Neuronal stem cell (in vitro differentiated cells): ENCODE data around the gene UBL3.

ENCODE experiments used
- DNase-seq: peaks from one replicate; pipeline ENCODE4 v3.0.0-alpha.2; 2013; ENCODE audit warnings: low spot score
- H2AFZ ChIP-seq: one replicate; pipeline ENCODE4 v1.6.1; 2013; ENCODE audit warnings: mild to moderate bottlenecking, low read length, inconsistent platforms
- H2AK5ac ChIP-seq: 2 replicates; pipeline ENCODE4 v1.6.1; 2013; ENCODE audit warnings: low read depth, mild to moderate bottlenecking, inconsistent platforms, low read length, moderate library complexity, mixed read lengths
- H2BK120ac ChIP-seq: 2 replicates; pipeline ENCODE4 v1.6.1; 2013; ENCODE audit warnings: low read depth, mild to moderate bottlenecking, inconsistent platforms, low read length, moderate library complexity, mixed read lengths
- H2BK12ac ChIP-seq: one replicate; pipeline ENCODE4 v1.6.1; 2013; ENCODE audit warnings: low read length, inconsistent platforms
- H2BK15ac ChIP-seq: 2 replicates; pipeline ENCODE4 v1.6.1; 2013; ENCODE audit warnings: mild to moderate bottlenecking, low read length, inconsistent platforms, mixed read lengths
- H2BK5ac ChIP-seq: one replicate; pipeline ENCODE4 v1.6.1; 2013; ENCODE audit warnings: inconsistent platforms, mild to moderate bottlenecking, low read length, moderate library complexity
- H3K14ac ChIP-seq: one replicate; pipeline ENCODE4 v1.6.1; 2013; ENCODE audit warnings: low read length, inconsistent platforms
- H3K18ac ChIP-seq: 2 replicates; pipeline ENCODE4 v1.6.1; 2013; ENCODE audit warnings: low read length, inconsistent platforms
- H3K23ac ChIP-seq: 2 replicates; pipeline ENCODE4 v1.6.1; 2013; ENCODE audit warnings: low read depth, mild to moderate bottlenecking, mixed read lengths, low read length, inconsistent platforms; ENCODE audit not compliant: poor library complexity
- H3K27ac ChIP-seq: replicated peaks from 3 replicates; pipeline ENCODE4 v1.5.1; 2013; ENCODE audit warnings: low read length, inconsistent platforms
- H3K27me3 ChIP-seq, 3 experiments: 2 replicates each; pipeline ENCODE4 v1.6.1; 2013; ENCODE audit warnings: low read length in 3 of 3, mild to moderate bottlenecking in 2 of 3, inconsistent platforms in 1 of 3, low read depth in 1 of 3, mixed read lengths in 1 of 3, moderate library complexity in 1 of 3; ENCODE audit not compliant: control insufficient read depth in 3 of 3, insufficient read depth in 3 of 3
- H3K36me3 ChIP-seq, 2 donors: replicated peaks in 1 of 2; 2 replicates each; pipeline ENCODE4 v1.6.1; 2013; ENCODE audit warnings: low read length in 2 of 2; ENCODE audit not compliant: control insufficient read depth in 2 of 2, insufficient read depth in 2 of 2
- H3K4ac ChIP-seq: 2 replicates; pipeline ENCODE4 v1.6.1; 2013; ENCODE audit warnings: inconsistent platforms, mild to moderate bottlenecking, low read length, moderate library complexity
- H3K4me1 ChIP-seq, 2 donors: 1 replicate in 1 of 2; 2 replicates in 1 of 2; pipeline ENCODE4 v1.6.1; 2013; ENCODE audit warnings: low read length in 2 of 2, low read depth in 1 of 2; ENCODE audit not compliant: control insufficient read depth in 2 of 2, insufficient read depth in 1 of 2
- H3K4me2 ChIP-seq: one replicate; pipeline ENCODE4 v1.6.1; 2013; ENCODE audit warnings: mild to moderate bottlenecking, low read length, inconsistent platforms; ENCODE audit not compliant: insufficient read depth, poor library complexity, severe bottlenecking
- H3K4me3 ChIP-seq, 2 donors: 2 replicates each; pipeline ENCODE4 v1.5.1; 2013; ENCODE audit warnings: low read length in 2 of 2, mild to moderate bottlenecking in 2 of 2, inconsistent platforms in 1 of 2, moderate library complexity in 1 of 2
- H3K79me1 ChIP-seq: one replicate; pipeline ENCODE4 v1.6.1; 2013; ENCODE audit warnings: low read depth, mild to moderate bottlenecking, inconsistent platforms, low read length, moderate library complexity
- H3K9ac ChIP-seq: one replicate; pipeline ENCODE4 v1.6.1; 2013; ENCODE audit warnings: mild to moderate bottlenecking, low read depth, low read length, inconsistent platforms; ENCODE audit not compliant: poor library complexity
- H3K9me3 ChIP-seq, 2 donors: replicated peaks in 1 of 2; 2 replicates each; pipeline versions ENCODE3 to v1.6.1; 2013; ENCODE audit warnings: low read length in 2 of 2, mild to moderate bottlenecking in 2 of 2, inconsistent platforms in 1 of 2, low read depth in 1 of 2, mixed read lengths in 1 of 2, moderate library complexity in 1 of 2; ENCODE audit not compliant: control insufficient read depth in 2 of 2, insufficient read depth in 1 of 2
- H4K8ac ChIP-seq: one replicate; pipeline ENCODE4 v1.6.1; 2013; ENCODE audit warnings: low read depth, mild to moderate bottlenecking, inconsistent platforms, low read length, moderate library complexity
- H4K91ac ChIP-seq: one replicate; pipeline ENCODE4 v1.6.1; 2013; ENCODE audit warnings: low read length, low read depth, mild to moderate bottlenecking, inconsistent platforms; ENCODE audit not compliant: poor library complexity
- WGBS, 2 donors: extraction: QIAGEN DNeasy Blood & Tissue Kit; methylation state at CpG; one replicate each; pipeline ENCODE4 v1.1.7; 2013; ENCODE audit warnings: missing lambda C conversion rate in 2 of 2, mixed read lengths in 1 of 2; ENCODE audit not compliant: insufficient read length in 2 of 2, insufficient replicate concordance in 1 of 2; ENCODE audit errors: extremely low coverage in 2 of 2; 5-methylcytosine and 5-hydroxymethylcytosine counted together

UBL3 gene

DNA sequence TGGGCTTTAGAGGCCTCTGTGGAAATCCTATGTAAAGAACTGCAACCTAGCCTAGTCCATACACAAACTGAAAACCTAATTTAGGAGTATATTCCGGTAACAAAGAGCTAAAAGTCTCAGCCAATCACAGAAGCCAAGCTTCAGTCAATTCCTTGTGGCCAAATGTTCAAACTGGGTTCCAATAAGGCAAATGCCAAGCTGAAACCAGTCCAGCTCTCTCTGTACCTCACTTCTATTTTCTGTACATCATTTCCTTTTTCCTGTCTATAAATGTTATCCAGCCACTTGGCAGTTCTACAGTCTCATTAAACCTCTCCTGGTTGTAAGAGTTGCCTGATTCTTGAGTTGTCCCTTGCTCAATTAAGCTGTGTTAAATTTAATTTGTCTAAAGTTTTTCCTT lies 31.7 kb upstream of the UBL3 start:
- no peak overlapping the region for H4K91ac ChIP-seq
- no peak overlapping the region for H3K9ac ChIP-seq
- H2BK12ac ChIP-seq: no peak overlapping the region
- peak overlapping the region; percentile 2 for H2AFZ ChIP-seq
- H2BK15ac ChIP-seq: no peak overlapping the region
- H2BK5ac ChIP-seq: no peak overlapping the region
- H3K18ac ChIP-seq: no peak overlapping the region
- no peak overlapping the region for H3K4me3 ChIP-seq
- no peak overlapping the region for H3K14ac ChIP-seq
- no peaks in the 10 kb centered on the region for H3K36me3 ChIP-seq
- no CpG with 5 or more reads among the region's 1 CpG for whole genome bisulfite sequencing, 2 donors
- no peaks in the 10 kb centered on the region for H3K9me3 ChIP-seq
- no peak overlapping the region for H3K23ac ChIP-seq
- no peak for DNase-seq
- H4K8ac ChIP-seq: no peak overlapping the region
- no peak overlapping the region for H3K4ac ChIP-seq
- no peaks in the 10 kb centered on the region for H3K79me1 ChIP-seq
- H2BK120ac ChIP-seq: no peak overlapping the region
- H3K27ac ChIP-seq: no peak overlapping the region
- H3K4me1 ChIP-seq: peaks cover 17 to 18% of the 10 kb centered on the region in 2 donors
- H3K4me2 ChIP-seq: no peak overlapping the region
- no peak overlapping the region for H2AK5ac ChIP-seq
- no peaks in the 10 kb centered on the region for H3K27me3 ChIP-seq

DNA sequence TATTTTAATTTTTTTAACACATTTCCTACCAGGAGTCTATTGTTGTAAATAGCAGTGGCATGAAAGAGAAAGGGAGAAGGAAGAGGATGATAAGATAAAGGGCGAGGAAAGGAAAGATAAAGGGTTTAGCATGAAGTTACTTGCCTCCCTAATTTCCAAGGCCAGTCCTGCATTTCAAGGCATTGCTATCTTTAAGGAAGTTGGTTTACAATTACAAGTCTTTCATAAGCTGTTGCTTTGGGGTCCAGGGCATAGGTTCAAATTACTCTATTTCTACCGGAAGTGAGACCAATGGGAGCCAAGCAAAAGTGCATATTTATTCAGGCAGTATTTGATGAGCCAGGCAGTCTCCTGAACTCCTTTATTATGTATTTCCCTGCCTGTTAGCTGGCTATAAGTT lies 27.7 kb upstream of the UBL3 start:
- no peak overlapping the region for H3K9ac ChIP-seq
- H3K79me1 ChIP-seq: no peaks in the 10 kb centered on the region
- H4K8ac ChIP-seq: no peak overlapping the region
- H3K4me1 ChIP-seq: peaks cover 4 to 8% of the 10 kb centered on the region in 2 donors
- WGBS, 2 donors: 100% methylated on average over 1 of the region's 2 CpGs; no CpG with 5 or more reads in 1 of the 2 donors
- no peak overlapping the region for H2AFZ ChIP-seq
- H3K14ac ChIP-seq: no peak overlapping the region
- H2BK12ac ChIP-seq: no peak overlapping the region
- H3K27me3 ChIP-seq: no peaks in the 10 kb centered on the region
- H3K36me3 ChIP-seq: no peaks in the 10 kb centered on the region
- H3K27ac ChIP-seq: no peak overlapping the region
- H3K23ac ChIP-seq: no peak overlapping the region
- H3K4me3 ChIP-seq: no peak overlapping the region
- H3K4me2 ChIP-seq: no peak overlapping the region
- no peak overlapping the region for H4K91ac ChIP-seq
- no peak overlapping the region for H3K4ac ChIP-seq
- H2BK5ac ChIP-seq: no peak overlapping the region
- H2BK120ac ChIP-seq: no peak overlapping the region
- H2BK15ac ChIP-seq: no peak overlapping the region
- no peak overlapping the region for H3K18ac ChIP-seq
- no peaks in the 10 kb centered on the region for H3K9me3 ChIP-seq
- no peak for DNase-seq
- H2AK5ac ChIP-seq: no peak overlapping the region

DNA sequence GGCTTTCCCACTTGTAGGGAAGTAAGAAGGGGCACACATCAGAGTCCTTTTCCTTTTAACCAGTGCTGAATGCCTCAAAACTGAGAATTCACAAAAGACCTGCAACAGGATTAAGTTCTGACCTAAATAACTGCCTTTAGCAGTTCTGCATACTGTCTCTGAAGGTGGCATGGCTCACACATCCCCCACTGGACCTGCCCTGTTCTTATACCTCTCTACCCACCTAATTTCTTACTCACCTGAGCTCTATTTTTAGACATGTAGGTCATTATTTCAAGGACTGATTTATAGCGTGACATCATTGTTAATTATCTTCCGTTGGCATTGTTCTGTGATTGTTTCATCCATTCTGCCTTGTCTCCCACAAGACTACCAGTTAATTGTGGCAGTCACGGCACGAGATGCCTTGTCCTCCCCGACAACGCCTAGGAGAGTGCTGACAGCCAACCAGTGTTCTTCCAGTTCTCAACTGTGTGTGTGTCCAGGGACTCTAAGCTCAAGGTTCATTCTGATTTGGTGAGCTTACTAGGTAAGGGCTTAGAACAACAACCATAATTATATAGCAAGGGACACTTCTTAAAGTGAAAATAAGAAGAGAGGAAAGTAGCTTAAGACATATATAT lies 27.1 kb upstream of the UBL3 start:
- Histone ChIP-seq H3K14ac (no peak overlapping the region), H3K79me1 (no peaks in the 10 kb centered on the region), H3K4me1 (peaks cover 4 to 8% of the 10 kb centered on the region in 2 donors), H2AK5ac (no peak overlapping the region), H4K8ac (no peak overlapping the region), H2BK5ac (no peak overlapping the region), H3K23ac (no peak overlapping the region), H3K36me3 (no peaks in the 10 kb centered on the region), H3K18ac (no peak overlapping the region), H3K4me3 (no peak overlapping the region), H4K91ac (no peak overlapping the region), H3K4me2 (no peak overlapping the region), H3K9me3 (no peaks in the 10 kb centered on the region), H3K4ac (no peak overlapping the region), H3K27me3 (no peaks in the 10 kb centered on the region), H2BK15ac (no peak overlapping the region), H2BK12ac (no peak overlapping the region), H2AFZ (no peak overlapping the region), H3K9ac (no peak overlapping the region), H3K27ac (no peak overlapping the region), H2BK120ac (no peak overlapping the region)
- no CpG with 5 or more reads among the region's 6 CpGs for WGBS, 2 donors
- DNase-seq: no peak

DNA sequence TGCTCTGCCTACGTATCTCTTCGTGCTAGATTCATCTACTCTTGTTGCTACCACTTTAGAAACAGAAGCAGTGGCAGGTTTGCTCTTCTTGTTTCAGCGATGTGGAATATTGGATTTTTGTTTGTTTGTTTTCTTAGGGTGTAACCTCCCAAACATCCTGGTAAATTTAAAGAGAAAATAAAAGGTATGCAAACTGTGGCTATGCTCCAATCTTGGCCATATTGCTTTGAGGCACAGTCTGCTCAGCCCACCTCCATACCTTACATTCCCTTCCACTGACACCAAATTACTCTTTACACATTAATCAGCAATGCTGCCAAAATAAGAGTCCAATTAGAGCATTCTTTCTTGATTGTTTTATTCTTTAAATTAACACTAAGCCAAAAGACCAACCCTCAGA lies 25.2 kb upstream of the UBL3 start:
- Histone ChIP-seq H2BK15ac (no peak overlapping the region), H2BK12ac (no peak overlapping the region), H3K9me3 (no peaks in the 10 kb centered on the region), H3K14ac (no peak overlapping the region), H3K23ac (no peak overlapping the region), H3K27ac (no peak overlapping the region), H2BK120ac (no peak overlapping the region), H2BK5ac (no peak overlapping the region), H4K8ac (no peak overlapping the region), H3K9ac (no peak overlapping the region), H3K36me3 (no peaks in the 10 kb centered on the region), H3K79me1 (no peaks in the 10 kb centered on the region), H2AFZ (peak overlapping the region; percentile 64), H2AK5ac (no peak overlapping the region), H3K18ac (no peak overlapping the region), H3K4ac (no peak overlapping the region), H4K91ac (no peak overlapping the region), H3K27me3 (no peaks in the 10 kb centered on the region), H3K4me1 (peaks cover 4 to 8% of the 10 kb centered on the region in 2 donors), H3K4me3 (no peak overlapping the region), H3K4me2 (no peak overlapping the region)
- DNase-seq: no peak
- no CpG with 5 or more reads among the region's 3 CpGs for WGBS, 2 donors
